COLO668 (cell line): ENCODE results near the gene IGF2BP2.
"Not testable (repeated sequence)": the region's sequence is repeated elsewhere in the genome, so short reads cannot be mapped to it uniquely, and the experiment has no call there.

Experiments
- DNase-seq: peaks from one replicate; lab custom pipeline; 2025; ENCODE audit not compliant: unreplicated experiment; lab: John Stamatoyannopoulos, UW

IGF2BP2 gene

DNA sequence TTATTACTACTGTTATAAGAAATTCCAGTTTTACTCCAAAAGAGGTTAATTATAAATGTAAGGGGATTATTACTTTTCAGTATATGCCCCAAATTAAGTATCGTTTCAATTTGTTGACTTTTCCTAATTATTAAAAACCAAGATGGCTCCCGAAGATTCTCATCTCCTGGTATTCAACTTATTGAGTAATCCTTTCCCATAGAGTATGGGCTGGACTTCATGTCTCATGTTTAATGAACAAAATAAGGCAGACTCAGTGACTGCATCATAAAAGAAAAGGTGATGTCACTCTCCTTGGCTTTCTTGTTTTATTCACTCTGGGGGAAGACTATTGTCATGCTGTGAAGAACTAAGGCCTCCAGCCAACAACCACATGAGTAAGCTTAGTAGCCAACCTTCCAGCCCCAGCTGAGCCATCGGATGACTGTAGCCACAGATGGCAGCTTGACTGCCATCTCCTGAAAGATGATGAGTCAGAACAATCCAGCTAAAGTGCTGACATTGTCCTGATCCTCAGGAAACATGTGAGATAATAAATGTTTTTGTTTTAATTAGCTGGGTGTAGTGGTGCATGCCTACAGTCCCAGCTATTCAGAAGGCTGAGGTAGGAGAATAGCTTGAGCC is 17.3 kb downstream of the IGF2BP2 start:
- DNase-seq, result no peak

DNA sequence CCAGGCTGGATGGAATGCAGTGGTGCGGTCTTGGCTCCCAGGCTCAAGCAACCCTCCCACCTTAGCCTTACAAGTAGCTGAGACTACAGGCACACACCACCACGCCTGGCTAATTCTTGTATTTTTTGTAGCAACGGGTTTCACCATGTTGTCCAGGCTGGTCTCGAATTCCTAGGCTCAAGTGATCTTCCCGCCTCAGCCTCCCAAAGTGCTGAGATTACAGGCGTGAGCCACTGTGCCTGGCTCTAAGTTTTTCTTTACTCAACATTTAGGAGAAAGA is 26.1 kb downstream of the IGF2BP2 start:
- DNase-seq, result not testable (repeated sequence)

DNA sequence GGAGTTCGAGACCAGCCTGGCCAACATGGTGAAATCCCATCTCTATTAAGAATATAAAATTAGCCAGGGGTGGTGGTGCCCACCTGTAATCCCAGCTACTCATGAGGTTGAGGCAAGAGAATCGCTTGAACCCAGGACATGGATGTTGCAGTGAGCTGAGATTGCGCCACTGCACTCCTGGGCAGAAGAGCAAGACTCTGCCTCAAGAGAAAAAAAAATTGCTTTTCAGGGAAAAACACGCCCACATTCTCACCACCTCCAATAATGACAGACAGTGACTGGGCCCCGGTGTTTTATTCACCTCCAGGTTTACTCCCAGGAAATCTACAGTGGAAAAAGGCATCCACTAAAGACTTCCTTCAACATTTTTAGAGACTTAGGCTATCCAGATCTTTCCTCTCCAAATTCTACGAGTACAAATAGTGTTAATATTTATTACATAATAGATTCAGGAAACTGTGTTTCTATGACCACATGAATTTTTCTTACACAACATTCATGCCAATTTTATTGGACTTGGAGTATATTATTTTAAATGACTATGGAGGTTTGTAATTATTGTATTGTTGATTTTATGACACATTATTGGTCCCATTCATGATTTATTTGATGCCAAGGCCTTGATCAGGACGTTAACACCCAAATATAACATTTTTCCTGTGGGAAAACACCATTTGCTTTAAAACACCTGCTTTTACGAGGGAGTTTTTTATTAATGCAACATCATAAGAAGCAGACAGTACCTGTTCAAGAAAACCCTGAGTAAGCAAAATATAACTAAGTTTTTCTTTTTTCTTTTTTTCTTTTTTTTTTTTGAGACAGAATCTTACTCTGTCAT is 26.6 kb downstream of the IGF2BP2 start:
- no peak for DNase-seq

DNA sequence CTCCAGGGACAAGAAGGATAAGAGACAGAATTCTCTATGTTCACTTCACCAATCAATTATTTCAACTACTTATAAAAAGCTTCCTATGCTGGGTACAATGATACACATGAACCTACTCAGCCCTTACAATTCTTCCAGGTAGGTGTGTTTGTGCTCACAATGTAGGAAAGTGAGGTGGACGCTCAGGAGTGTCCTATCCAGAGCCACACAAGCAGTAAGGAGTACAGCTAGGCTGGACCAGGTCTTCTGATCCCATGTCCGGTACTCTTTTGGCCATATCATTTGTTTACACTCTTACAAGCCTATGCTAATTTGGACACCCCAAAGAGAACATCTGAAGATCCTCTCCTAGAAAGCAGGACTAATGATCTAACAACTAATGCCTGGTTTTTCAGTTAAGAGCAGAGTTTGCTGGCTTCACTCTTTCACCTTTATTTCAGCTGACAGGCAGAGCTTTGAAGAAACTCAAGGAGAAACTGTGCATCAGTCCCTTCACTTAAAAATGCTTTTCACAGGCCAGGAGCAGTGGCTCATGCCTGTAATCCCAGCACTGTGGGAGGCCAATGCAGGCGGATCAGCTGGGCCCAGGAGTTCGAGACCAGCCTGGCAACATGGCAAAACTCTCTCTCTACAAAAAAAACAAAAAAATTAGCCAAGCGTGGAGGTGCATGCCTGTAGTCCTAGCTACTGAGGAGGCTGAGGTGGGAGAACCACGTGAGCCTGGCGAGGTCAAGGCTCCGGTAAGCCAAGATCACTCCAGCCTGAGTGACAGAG is 27.5 kb downstream of the IGF2BP2 start:
- DNase-seq, result no peak

DNA sequence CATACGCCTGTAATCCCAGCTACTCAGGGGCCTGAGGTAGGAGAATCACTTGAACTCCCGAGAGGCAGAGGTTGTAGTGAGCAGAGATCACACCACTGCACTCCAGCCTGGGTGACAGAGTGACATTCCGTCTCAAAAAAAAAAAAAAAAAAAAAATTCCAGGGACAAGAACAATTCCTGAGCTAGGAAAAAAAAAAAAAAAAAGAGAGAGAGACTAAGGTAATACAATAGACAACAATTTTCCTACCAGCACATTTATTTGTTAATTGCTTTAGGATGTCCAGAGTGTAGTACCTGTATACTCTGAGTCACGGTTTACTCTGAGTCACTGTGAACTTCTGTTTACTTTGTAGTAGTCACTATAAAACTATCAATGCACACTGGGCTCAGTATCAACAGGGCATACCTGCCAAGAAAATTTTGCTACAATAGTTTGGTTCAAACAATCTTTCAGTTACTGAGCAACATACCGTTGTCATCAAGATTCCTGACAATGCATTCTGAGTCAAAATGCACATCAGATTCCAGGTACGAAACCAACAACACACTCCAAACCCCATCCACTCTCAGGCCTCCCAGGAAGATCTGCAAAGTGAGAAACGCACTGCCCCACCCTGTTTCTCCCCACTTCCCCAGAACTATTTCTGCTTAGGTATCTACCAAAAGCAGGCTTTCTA is 28.3 kb downstream of the IGF2BP2 start:
- DNase-seq, result peak; percentile 30

DNA sequence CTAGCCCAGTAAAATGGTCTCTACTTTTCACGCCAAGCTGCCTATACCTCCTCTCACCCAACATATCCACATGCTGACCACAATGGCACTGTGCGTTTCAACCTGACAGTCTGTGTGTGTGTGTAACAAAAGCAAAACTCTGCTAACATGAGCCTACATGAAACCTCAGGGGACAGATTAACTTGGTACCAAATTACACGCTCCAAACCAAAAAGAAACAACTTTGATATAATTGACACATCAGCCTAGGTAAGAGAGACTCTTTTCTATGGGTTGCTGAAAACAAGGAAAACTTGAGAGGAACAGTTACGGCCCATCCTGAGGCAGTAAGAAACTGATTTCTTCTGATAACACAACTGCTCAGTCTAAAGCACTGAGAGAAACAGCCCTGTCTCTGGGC is 31.5 kb downstream of the IGF2BP2 start:
- DNase-seq, result no peak

DNA sequence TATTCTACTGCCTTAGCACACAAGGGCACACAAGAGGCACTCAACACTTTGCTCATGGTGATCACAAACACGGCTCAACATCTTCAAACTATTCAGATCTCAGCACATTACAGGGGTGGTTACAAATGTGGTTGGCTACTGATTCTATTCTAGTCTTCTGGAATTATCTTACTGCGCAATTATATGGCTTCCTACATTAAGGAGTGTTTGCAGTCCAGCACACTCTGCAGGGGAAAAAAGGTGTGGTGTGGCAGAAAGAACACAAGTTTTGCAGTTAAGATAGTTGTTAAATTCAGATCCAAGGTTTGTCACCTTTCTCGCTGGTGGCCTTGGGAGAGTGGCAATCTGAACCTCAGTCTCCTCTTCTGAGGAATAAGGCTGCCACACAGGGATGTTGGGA is 31.9 kb downstream of the IGF2BP2 start:
- no peak for DNase-seq

DNA sequence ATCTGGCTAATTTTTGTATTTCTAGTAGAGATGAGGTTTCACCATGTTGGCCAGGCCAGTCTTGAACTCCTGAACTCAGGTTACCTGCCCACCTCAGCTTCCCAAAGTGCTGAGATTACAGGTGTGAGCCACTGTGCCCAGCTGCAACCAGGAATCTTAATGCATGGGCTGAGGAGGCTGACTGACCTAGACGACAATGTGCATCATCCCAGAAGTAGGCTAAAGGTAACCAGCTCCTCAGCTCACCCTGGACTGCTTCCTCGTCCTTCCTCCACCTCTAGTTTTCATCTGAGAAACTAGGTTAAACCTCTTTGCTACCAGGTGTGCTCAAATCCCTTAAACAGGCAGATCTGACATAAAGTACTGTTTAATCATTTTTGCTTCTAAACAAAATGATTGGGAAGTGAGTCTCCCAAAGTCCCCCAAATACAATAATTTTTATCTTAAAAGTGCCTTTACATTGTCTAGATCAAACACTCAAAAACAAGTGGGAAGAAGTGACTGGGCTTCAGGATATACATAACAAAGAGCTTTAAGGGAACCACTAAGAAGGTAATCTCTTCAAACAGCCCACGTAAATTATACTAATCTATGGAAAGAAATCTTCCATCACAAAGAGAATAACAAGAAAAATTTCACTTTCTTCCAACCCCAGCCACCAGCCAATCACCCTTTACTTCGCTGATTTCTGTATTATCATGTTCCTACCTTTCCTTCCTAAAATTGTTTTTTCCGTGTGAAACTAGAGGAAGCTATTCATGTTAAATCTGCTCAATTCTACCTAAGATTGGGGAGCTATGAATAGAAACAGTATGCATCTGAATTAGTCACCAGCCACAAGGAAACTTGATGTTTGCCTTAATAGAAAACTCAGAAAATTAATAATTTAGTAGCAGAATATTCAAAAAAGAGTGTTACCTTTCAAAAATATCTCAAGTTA is 34.7 kb downstream of the IGF2BP2 start:
- no peak for DNase-seq

DNA sequence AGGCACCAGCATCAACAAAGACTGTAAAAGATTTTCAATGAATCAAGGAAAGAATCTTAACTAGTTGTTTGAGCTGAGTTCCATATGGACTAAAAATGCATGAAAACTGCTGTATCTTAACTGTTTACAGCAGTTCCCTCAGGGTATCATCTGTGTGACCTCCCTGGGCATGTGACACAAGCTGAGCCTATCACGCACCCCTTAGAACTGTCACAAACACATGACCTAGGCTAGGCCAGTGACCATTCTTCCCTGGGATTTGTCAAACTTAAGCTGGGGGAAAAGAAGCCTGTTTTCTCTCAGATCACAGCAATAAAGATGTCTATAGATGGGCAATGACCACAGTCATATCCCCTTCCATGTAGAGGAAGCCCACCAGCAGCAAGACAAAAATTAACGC is 35.7 kb downstream of the IGF2BP2 start:
- DNase-seq, result no peak

DNA sequence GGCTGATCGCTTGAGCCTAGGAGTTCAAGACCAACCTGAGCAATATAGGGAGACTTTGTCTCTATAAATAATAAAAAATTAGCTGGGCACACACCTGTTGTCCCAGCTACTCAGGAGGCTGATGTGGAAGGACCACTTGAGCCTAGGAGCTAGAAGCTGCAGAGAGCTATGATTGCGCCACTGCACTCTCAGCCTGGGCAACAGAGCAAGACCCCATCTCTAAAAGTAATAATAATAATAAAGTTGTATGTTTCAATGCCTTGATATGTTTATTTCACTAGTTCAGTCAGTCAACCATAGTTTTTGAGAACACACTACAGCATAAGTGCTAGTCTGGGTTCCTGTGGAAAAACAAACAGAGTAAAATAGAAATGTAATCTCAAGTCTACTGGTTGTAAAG is 36.5 kb downstream of the IGF2BP2 start:
- DNase-seq, result no peak

DNA sequence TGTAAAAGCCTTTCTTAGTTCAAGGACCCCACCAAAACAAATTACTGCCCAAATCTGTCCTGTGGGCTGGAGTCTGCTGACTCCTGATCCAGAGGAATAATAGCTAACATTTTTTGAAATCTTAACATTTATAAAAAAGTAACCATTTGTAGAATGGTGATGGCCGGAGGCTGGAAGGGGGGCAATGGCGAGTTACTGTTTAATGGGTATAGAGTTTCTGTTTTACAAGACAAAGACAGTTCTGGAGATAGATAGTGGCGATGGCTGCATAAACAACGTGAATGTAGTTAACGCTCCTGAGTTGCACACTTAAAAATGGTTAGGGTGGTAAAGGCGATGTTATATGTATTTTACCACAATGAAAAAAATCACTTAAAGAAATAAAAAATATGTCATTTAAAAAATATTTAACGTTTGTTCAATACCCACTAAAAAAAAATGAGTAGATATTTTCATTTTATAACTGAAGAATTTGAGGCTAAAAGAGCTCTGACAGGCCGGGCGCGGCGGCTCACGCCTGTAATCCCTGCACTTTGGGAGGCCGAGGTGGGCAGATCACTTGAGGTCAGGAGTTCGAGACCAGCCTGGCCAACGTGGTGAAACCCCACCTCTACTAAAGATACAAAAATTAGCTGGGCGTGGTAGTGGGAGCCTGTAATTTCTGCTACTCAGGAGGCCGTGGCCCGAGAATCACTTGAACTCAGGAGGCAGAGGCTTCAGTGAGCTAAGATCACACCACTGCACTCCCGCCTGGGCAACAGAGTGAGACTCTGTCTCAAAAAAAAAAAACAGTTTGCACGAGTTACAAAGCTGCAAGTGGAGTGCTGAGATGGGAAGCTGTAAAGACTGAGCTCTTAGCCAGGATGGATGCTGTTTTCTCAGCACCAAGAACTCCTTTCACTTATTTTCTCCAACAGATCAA is 37.6 kb downstream of the IGF2BP2 start:
- no peak for DNase-seq

DNA sequence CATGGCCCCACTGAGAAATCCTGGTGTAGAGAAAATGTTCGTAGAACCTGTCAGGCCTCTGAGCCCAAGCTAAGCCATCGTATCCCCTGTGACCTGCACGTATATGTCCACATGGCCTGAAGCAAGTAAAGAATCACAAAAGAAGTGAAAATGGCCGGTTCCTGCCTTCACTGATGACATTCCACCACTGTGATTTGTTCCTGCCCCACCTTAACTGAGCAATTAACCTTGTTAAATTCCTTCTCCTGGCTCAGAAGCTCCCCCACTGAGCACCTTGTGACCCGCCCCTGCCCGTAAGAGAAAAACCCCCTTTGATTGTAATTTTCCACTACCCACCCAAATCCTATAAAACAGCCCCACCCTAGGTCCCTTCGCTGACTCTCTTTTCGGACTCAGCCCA is 38.6 kb downstream of the IGF2BP2 start:
- not testable (repeated sequence) for DNase-seq

DNA sequence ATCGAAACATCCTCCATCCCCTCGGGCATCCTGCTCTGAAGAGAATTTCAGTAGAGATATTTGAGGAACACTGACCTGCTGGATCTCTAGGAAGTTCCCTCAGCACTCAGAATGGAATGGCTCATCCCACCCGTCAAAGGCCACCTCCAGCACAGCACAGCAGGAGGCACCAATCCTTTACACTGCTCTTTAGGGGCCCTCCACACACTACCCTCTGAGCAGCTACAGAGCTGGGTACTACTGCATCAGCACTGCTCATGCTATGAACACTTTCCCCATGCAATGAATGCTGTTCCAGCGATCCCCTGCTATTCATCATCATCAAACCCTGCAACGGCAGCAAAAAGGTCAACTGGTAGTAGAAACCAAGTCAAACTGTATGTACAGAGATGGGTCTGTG is 40.5 kb downstream of the IGF2BP2 start:
- DNase-seq, result no peak

DNA sequence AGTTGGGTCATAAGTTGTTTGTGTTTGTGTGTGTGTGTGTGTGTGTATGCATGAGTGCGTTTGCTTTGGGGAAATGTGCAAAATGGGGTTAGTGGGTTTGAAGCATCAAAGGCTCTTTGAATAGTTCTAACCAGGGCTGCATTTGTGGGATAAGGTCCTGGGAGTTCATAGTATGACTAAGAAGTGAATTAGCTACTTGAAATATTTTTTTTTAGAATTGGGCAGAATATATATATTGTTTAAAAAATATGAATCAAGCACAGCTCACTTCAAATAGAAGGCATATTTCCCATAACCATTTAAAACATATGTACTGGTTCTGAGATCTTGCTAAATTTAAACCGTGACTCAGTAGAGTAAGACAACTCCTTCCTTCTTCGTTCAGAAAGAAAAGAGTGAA is 43.1 kb downstream of the IGF2BP2 start:
- no peak for DNase-seq

DNA sequence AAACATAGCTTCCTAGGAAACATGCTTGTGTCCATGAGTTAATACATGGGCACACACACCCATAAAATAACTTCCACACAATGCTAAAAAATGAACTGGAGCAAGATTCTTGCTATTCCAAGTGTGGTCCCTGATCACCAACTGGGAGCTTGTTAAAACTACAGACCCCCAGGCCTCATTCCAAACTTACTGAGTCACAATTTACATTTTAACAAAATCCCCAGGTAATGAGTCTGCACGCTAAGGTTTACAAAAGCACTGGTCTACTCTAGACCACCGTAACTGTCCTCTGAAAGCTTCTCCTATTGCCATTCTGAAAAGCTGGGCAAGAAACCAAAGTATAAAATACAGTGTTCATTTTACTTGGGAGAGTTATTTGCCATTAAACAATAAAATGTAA is 45.4 kb downstream of the IGF2BP2 start:
- DNase-seq, result no peak

DNA sequence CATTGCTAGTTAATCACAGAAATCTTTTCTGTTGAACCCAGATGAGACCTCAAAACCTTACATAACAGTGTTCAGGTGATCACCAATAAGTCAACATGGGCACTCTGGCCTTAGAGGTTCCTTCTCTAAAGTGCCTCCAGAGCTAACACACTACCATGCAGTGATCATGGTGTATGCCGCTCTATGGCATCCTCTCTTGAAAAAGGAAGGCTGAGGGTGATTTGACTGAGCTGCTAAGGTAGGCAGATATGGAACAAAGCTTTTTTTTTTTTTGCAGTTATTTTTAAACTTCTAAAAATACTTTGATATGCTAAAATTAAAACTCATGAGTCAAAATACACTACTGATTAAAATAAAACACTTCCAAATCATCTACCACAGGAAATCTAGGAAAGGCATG is 46.0 kb downstream of the IGF2BP2 start:
- DNase-seq, result no peak

DNA sequence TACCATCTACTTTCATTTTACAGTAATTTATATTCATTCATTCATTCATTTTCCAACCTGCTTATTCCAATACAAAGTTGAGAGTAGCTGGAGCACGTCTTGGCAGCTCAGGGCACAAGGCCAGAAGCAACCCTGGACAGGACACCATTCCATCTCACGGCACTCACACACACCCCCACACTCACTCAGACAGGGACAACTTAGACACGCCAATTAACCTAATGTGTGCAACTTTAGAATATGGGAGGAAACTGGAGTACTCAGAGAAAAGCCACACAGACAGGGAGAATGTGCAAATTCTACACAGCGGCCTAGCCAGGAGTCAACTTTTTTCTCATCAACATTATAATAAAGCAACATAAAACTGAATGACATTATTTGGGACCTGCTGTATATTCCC is 46.7 kb downstream of the IGF2BP2 start:
- no peak for DNase-seq

DNA sequence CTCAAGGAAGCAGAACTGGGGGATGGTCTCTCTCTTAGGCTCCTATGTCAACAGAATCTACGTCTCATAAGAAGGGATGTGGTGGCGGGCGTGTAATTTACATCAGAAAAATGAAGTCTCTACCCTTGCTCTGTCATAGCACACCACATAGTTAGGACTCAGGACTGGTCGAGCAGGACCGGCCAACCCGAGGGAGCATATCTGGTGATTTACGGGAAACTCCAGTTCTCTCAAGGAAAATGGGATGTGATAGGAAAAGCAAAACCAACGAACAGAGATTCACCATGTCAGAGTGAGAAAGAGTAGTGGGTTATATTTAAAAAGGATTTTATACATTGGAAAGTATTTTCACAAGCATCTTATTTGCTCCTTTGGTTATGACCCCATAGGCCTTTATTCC is 54.7 kb downstream of the IGF2BP2 start:
- no peak for DNase-seq

DNA sequence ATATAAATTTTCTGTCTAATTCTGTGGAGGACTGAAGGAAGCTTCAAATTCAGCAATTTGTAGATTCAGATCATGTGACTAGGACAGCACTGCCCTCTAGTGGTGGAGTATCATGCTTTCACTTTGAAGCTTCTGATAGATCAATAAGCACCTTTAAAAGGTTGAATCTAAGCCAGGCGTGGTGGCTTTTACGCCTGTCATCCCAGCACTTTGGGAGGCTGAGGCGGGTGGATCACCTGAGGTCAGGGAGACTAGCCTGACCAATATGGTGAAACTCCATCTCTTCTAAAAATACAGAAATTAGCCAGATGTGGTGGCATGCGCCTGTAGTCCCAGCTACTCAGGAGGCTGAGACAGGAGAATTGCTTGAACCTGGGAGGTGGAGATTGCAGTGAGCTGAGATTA is 56.3 kb downstream of the IGF2BP2 start:
- peak; percentile 52 for DNase-seq
